GM21825 (cell line): ENCODE measurements around the gene ZNF385B.
"Not testable (repeated sequence)": the region's sequence is repeated elsewhere in the genome, so short reads cannot be mapped to it uniquely, and the experiment has no call there.

ENCODE experiments used
- ATAC-seq: cut with Tn5 transposase; IDR thresholded peaks from one replicate; pipeline ENCODE4 v1.9.1; 2021; ENCODE audit warnings: mild to moderate bottlenecking, moderate library complexity; ENCODE audit not compliant: unreplicated experiment

Gene ZNF385B

GRCh38 chr2:179524809-179525339 lies 336.5 kb downstream of the ZNF385B start:
- ATAC-seq, result no peak

- no peak for ATAC-seq
Observed at GRCh38 chr2:179521944-179522343, 339.5 kb downstream of the ZNF385B start.

GRCh38 chr2:179518830-179519229 lies 342.6 kb downstream of the ZNF385B start:
- ATAC-seq, result no peak

- ATAC-seq, result no peak
Observed at GRCh38 chr2:179513181-179513580, 348.2 kb downstream of the ZNF385B start.

GRCh38 chr2:179512281-179513035 lies 349.0 kb downstream of the ZNF385B start:
- ATAC-seq, result no peak

- no peak for ATAC-seq
Observed at GRCh38 chr2:179511105-179511789, 350.2 kb downstream of the ZNF385B start.

GRCh38 chr2:179495315-179495714 lies 366.1 kb downstream of the ZNF385B start:
- no peak for ATAC-seq

- no peak for ATAC-seq
Observed at GRCh38 chr2:179488563-179488962, 372.8 kb downstream of the ZNF385B start.

- ATAC-seq, result no peak
Observed at GRCh38 chr2:179487010-179487731, 374.2 kb downstream of the ZNF385B start.

- ATAC-seq, result no peak
Observed at GRCh38 chr2:179483131-179483530, 378.3 kb downstream of the ZNF385B start.

GRCh38 chr2:179479947-179480346 lies 381.5 kb downstream of the ZNF385B start:
- ATAC-seq, result no peak

- no peak for ATAC-seq
Observed at GRCh38 chr2:179478771-179479170, 382.6 kb downstream of the ZNF385B start.

GRCh38 chr2:179470992-179471391 lies 390.4 kb downstream of the ZNF385B start:
- no peak for ATAC-seq

- ATAC-seq, result no peak
Observed at GRCh38 chr2:179470089-179470488, 391.3 kb downstream of the ZNF385B start.

- ATAC-seq, result no peak
Observed at GRCh38 chr2:179467960-179468359, 393.5 kb downstream of the ZNF385B start.

GRCh38 chr2:179467111-179467510 lies 394.3 kb downstream of the ZNF385B start:
- no peak for ATAC-seq

- ATAC-seq, result no peak
Observed at GRCh38 chr2:179461420-179461819, 400.0 kb downstream of the ZNF385B start.

GRCh38 chr2:179460181-179460929 lies 401.1 kb downstream of the ZNF385B start:
- no peak for ATAC-seq

- ATAC-seq, result not testable (repeated sequence)
Observed at GRCh38 chr2:179458113-179458512, 403.3 kb downstream of the ZNF385B start.

- ATAC-seq, result no peak
Observed at GRCh38 chr2:179455824-179456223, 405.6 kb downstream of the ZNF385B start.

GRCh38 chr2:179455172-179455524 lies 406.3 kb downstream of the ZNF385B start:
- ATAC-seq, result no peak
